Heart left ventricle (tissue), 16 donors: ENCODE data around the gene FLCN. TPM values are rescaled to one million over a fixed set of nuclear protein-coding genes. Genes with fewer than 3 reads are reported as not detected.
A peak's percentile ranks its signal among the peaks of the same experiment; 100 is the strongest.

Experiments
- ATAC-seq, 4 donors: fragments of 200-7000 bp; cut with Tn5 transposase; one replicate each; pipeline ENCODE4 v1.9.1; 2020 to 2022; ENCODE audit warnings: moderate library complexity in 4 of 4, mild to moderate bottlenecking in 3 of 4, moderate number of reproducible peaks in 1 of 4
- DNase-seq, 5 donors: peaks; one replicate each; pipeline ENCODE4 v3.0.0-alpha.2; 2020
- H3K27ac ChIP-seq, 12 donors: fragments of 200-600 bp; sonication (generic) in 4 of 12; one replicate each; pipeline versions ENCODE4 v1.5.0 to v1.8.0; 2016 to 2022; ENCODE audit warnings: mild to moderate bottlenecking in 2 of 12
- H3K27me3 ChIP-seq, 9 donors: fragments of 200-600 bp; sonication (generic) in 2 of 9; one replicate each; pipeline versions ENCODE4 v1.5.1 to v1.8.0; 2016 to 2022; ENCODE audit warnings: mild to moderate bottlenecking in 3 of 9
- H3K36me3 ChIP-seq, 9 donors: fragments of 200-600 bp; sonication (generic) in 2 of 9; one replicate each; pipeline versions ENCODE4 v1.5.0 to v1.8.0; 2018 to 2022; ENCODE audit warnings: mild to moderate bottlenecking in 2 of 9
- H3K4me1 ChIP-seq, 12 donors: fragments of 200-600 bp; sonication (generic) in 4 of 12; one replicate each; pipeline versions ENCODE4 v1.5.0 to v1.8.0; 2016 to 2022; ENCODE audit warnings: mild to moderate bottlenecking in 3 of 12
- H3K4me3 ChIP-seq, 12 donors: fragments of 200-600 bp; sonication (generic) in 4 of 12; one replicate each; pipeline versions ENCODE4 v1.5.0 to v1.8.0; 2017 to 2022; ENCODE audit warnings: mild to moderate bottlenecking in 9 of 12, moderate library complexity in 4 of 12
- H3K9me3 ChIP-seq, 12 donors: fragments of 200-600 bp; sonication (generic) in 4 of 12; one replicate each; pipeline versions ENCODE4 v1.5.0 to v1.8.0; 2016 to 2022; ENCODE audit warnings: mild to moderate bottlenecking in 1 of 12
- CTCF ChIP-seq, 12 donors: fragments of 200-600 bp; sonication (generic) in 4 of 12; IDR thresholded peaks; one replicate each; pipeline versions ENCODE4 v1.5.0 to v1.8.0; 2018 to 2022; ENCODE audit warnings: antibody characterized with exemption in 12 of 12, mild to moderate bottlenecking in 5 of 12
- POLR2A ChIP-seq, 2 donors: fragments of 450-650 bp; IDR thresholded peaks; one replicate each; pipeline ENCODE4 v1.6.1; 2017; ENCODE audit warnings: antibody characterized with exemption in 2 of 2, mild to moderate bottlenecking in 2 of 2, moderate library complexity in 2 of 2
- WGBS, 4 donors: extraction: QIAGEN DNeasy Blood & Tissue Kit in 2 of 4; methylation state at CpG; one replicate each; pipeline versions ENCODE4 v1.1.5 to v1.1.7; 2013 to 2018; 5-methylcytosine and 5-hydroxymethylcytosine counted together
- intact Hi-C, 10 donors: fragments of 100-400 bp; cut with DNase I; formaldehyde crosslinking; loops; one replicate each; pipeline versions ENCODE4 v1.11.1 to v1.14.2; 2022
- polyA plus RNA-seq, 2 donors: library from polyadenylated mRNA; stranded (reverse); fragments of 200-250 nt; gene quantifications; one replicate each; pipeline ENCODE4 v1.2.3, GENCODE V29; 2013
- total RNA-seq, 9 donors: library from RNA; depleted of rRNA in 2 of 9; stranded (reverse); fragments of >200 nt in 2 of 9; fragmentation: NEBNext Ultra II Directional in 3 of 9; extraction: Animal tissue kit (Norgen Biotek cat#: 25700) in 3 of 9; gene quantifications; one replicate each; pipeline versions ENCODE4 v1.1.0 to v1.2.4, GENCODE V29; 2016 to 2023
- donor health status: ischemic (EF 13 %, LVEDD 7.1; RV severe dilation, severe dysfunction).
- donor health status: healthy with polysubstance abuse.
- donor health status: DM: no; HTN: yes; CAD: no.
- donor health status: DM: no; HTN: no; CAD: no.
- donor health status: ischemic (EF 25% LVEDD 6.9; RV normal size, moderate dysfunction).
- donor health status: ischemic (EF 25% LVEDD 5.7; RV mildly dilated, moderate dysfunction).
- donor health status: healthy.
- donor health status: DM: yes; HTN: yes; CAD: no.
- donor health status: ischemic (EF 35%, LVEDD 5.7; RV mildly dilated, moderate dysfunction).
- donor health status: nonischemic (EF 11% LVEDD 7.7; RV severe dilation, severe dysfunction).
- donor health status: DM: yes; HTN: yes; CAD: no.
- donor health status: PGD.
- donor health status: ischemic (EF 29% LVEDD 5.4; RV normal size, mild dysfunction).
- donor health status: nonischemic (EF 23%, LVEDD 6.1; RV moderate dilation, normal function).

The FLCN gene
- total and polyA plus RNA-seq, 11 donors, result 21.1 to 120 (median 32.6) TPM

GRCh38 chr17:17223736-17224135 is 13.2 kb downstream of the FLCN start:
- Histone ChIP-seq H3K27ac (no peak overlapping the region), H3K9me3 (no peaks in the 10 kb centered on the region), H3K4me1 (peaks cover 0 to 14% (median 4%) of the 10 kb centered on the region in 12 donors), H3K4me3 (no peak overlapping the region), H3K27me3 (no peaks in the 10 kb centered on the region), H3K36me3 (peaks cover 1 to 100% (median 99%) of the 10 kb centered on the region in 9 donors)
- no peak for ATAC-seq
- intact Hi-C loops, result no loop called here
- 93 to 96% (median 95%) methylated on average over 13 to 16 of the region's 16 CpGs for WGBS, 4 donors
- peak in 1 of 5 donors; percentile 13 for DNase-seq
- no peak for TF ChIP-seq POLR2A (IDR thresholded peaks at IDR 0.05)
- TF ChIP-seq CTCF (IDR thresholded peaks at IDR 0.05), result no peak

- H3K4me1 ChIP-seq, result no peaks in the 10 kb centered on the region
- 91 to 95% (median 93%) methylated on average over 13 to 22 of the region's 22 CpGs for WGBS, 4 donors
- ATAC-seq, result no peak
- peak in 1 of 5 donors; percentile 22 for DNase-seq
- peaks cover 2 to 100% (median 100%) of the 10 kb centered on the region in 9 donors for H3K36me3 ChIP-seq
- TF ChIP-seq CTCF (IDR thresholded peaks at IDR 0.05) (no peak), POLR2A (IDR thresholded peaks at IDR 0.05) (no peak)
- no peaks in the 10 kb centered on the region for H3K9me3 ChIP-seq
- no peak overlapping the region for H3K27ac ChIP-seq
- intact Hi-C loops, result no loop called here
- no peak overlapping the region for H3K4me3 ChIP-seq
- no peaks in the 10 kb centered on the region for H3K27me3 ChIP-seq
Measured at GRCh38 chr17:17221329-17221728, 15.6 kb downstream of the FLCN start.

GRCh38 chr17:17220529-17220928 is 16.4 kb downstream of the FLCN start:
- intact Hi-C loops, result no loop called here
- DNase-seq (peak in 2 of 5 donors; percentile 2 to 3), ATAC-seq (no peak)
- Histone ChIP-seq H3K4me3 (no peak overlapping the region), H3K9me3 (no peaks in the 10 kb centered on the region), H3K4me1 (no peaks in the 10 kb centered on the region), H3K27me3 (no peaks in the 10 kb centered on the region), H3K36me3 (peaks cover 2 to 100% (median 100%) of the 10 kb centered on the region in 9 donors), H3K27ac (no peak overlapping the region)
- 90 to 98% (median 93%) methylated on average over 8 of the region's 8 CpGs for WGBS, 4 donors
- TF ChIP-seq POLR2A (IDR thresholded peaks at IDR 0.05) (no peak), CTCF (IDR thresholded peaks at IDR 0.05) (no peak)

GRCh38 chr17:17217995-17218394 is 19.0 kb downstream of the FLCN start:
- peaks cover 2 to 100% (median 99%) of the 10 kb centered on the region in 9 donors for H3K36me3 ChIP-seq
- no peaks in the 10 kb centered on the region for H3K9me3 ChIP-seq
- no peak overlapping the region for H3K27ac ChIP-seq
- ATAC-seq (no peak), DNase-seq (peak in 1 of 5 donors; percentile 1)
- TF ChIP-seq CTCF (IDR thresholded peaks at IDR 0.05) (no peak), POLR2A (IDR thresholded peaks at IDR 0.05) (no peak)
- peaks cover 0 to 2% (median 0%) of the 10 kb centered on the region in 12 donors for H3K4me1 ChIP-seq
- no peak overlapping the region for H3K4me3 ChIP-seq
- intact Hi-C loops, result loop anchor here in 2 of 10 donors (10.0 kb wide), 1 partner anchor 213 kb away; no protein-coding TSS in a partner anchor
- 87 to 95% (median 94%) methylated on average over 3 of the region's 3 CpGs for WGBS, 4 donors
- no peaks in the 10 kb centered on the region for H3K27me3 ChIP-seq
